ENCODE data around the gene PHLDB1.
"Not testable (repeated sequence)": the region's sequence is repeated elsewhere in the genome, so short reads cannot be mapped to it uniquely, and the experiment has no call there.

Gene PHLDB1

DNA sequence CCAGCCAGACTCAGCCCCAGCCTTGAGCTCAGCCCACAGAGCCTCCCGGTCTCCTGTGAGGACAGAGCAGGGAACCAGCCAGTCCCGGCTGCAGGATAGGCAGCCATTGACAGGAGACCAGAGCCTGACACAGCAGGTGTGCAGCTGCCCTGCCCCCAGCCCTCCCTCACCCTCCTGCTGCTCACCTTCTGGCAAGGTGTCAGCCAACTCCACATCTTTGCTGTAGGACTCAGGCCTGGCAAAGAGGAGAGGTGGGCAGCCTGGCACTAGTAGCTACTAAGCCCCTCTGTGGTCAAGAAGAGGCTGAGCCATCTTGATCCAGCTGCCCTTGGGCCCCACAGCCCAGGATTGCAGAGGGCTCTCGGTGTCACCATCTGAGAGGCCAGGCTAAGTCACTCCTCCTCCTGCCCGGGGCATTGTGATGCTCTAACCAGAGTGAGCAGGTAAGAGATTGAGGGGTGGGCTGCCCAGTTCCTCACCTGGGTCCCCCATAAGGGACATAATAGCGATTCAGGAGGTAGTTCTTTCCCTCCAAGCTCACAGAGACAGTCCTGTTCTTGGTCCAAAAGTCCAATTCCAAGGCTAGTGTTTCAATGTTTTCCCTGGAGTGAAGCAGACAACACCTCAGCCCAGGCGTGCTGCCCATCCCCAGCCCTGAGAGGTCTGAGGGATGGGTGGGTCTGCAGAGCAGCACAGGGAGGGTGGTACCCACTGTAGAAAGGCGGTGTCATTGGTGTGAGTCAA lies 53.4 kb downstream of the PHLDB1 start:
- DNase-seq: no peak

GRCh38 chr11:118661425-118662301 lies 54.2 kb downstream of the PHLDB1 start:
- DNase-seq: no peak

DNA sequence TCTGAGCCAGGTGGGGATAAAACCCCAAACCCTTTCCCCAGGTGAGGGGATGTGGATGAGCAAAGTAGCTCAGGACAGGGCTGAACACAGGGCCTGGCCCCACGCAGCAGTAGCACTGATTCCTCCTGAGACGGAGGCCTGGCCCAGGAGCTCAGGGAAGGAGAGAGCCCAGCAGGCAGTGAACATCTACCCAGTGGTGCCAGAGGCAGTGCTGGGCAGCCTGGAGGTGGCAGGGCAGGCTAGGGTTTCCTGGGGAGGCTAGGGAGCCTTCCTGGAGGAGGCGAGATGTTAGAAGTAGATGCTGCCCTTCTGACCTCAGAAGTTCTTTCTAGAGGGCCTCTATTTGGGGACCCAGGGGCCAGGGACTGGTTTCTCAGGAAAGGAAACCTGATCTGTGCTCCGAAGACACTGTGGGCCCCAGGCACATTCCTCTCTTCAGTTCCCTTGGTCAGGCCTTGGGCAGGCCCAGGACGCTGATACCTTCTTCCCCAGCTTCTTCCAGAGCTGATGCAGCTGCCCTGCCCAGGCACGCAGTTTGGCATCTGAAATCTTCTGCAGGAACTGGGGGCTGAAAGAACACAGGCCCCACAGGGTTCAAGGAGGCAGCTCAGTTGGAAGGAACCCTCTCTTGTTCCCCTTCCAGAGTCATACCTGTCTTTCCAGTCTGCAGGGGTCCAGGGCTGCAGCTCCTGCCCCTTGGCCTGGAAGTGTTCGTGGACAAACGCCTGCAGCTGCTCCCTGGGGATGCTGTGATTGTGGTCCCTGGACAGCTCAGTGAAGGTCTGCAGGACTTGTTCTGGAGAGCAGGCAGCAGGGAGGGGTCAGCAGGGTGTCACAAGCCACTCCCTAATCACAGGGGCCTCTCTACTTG lies 55.2 kb downstream of the PHLDB1 start:
- DNase-seq: no peak

- DNase-seq: no peak
These were observed 56.0 kb downstream of the PHLDB1 start for GRCh38 chr11:118663381-118663780.

GRCh38 chr11:118663902-118664301 lies 56.5 kb downstream of the PHLDB1 start:
- no peak for DNase-seq

- no peak for DNase-seq
These were observed 59.0 kb downstream of the PHLDB1 start for GRCh38 chr11:118666371-118666770.

DNA sequence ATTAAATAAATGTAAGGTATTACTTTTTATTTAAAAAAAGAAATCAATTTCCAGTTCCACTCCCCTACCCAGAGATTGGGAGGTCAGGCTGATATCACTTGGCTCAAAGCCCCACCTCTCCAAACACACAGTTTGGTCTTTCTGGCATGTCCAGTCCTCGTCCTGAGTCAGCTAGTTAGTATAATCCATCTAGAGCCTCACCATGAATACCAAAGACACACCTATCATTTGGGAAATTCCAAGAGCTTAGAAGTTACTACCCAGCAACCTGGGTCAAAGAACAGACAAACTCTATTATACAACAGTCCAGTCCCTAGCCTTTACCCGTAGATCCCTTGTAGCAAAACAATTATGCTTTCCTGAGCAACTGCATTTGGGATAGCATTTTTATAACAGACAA lies 62.6 kb downstream of the PHLDB1 start:
- no peak for DNase-seq

- no peak for DNase-seq
These were observed 63.8 kb downstream of the PHLDB1 start for GRCh38 chr11:118671254-118671653.

DNA sequence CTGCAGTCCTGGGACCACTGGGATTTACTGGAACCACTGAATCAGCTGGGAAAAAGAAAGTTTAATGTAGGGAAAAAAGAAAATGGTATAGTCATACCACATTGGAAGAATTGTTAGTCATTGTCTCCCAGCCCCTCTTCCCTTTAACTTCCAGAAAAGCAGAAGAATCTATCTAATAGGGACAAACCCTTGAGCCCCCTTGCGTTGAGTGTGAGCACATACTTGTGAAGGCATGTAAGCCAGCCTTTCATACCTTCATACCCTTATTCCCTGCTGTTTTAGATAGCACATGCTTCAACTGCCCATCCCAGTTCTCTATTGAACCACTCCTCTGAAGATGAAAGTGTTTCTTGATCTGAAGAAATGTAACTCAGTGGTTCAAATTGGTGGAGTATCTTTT lies 65.4 kb downstream of the PHLDB1 start:
- no peak for DNase-seq

- DNase-seq: no peak
These were observed 66.1 kb downstream of the PHLDB1 start for GRCh38 chr11:118673361-118674081.

DNA sequence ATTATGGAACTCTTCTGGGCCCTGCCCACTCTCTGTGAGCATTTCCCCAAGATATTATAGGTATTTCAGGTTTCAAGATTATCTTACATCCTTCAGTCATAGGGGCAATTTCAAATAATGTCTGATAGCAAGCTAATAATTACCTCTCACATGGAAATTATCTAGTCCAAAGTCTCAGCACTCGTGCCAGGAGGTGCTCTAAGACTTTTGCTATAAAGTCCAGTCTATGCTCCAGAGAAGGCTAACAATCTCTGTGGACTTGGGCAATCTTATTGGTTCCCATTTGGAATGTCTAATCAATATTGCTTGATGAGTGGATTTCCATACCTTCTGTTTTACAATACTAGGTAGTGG lies 66.6 kb downstream of the PHLDB1 start:
- DNase-seq: no peak

- DNase-seq: no peak
These were observed 70.6 kb downstream of the PHLDB1 start for GRCh38 chr11:118677977-118678376.

DNA sequence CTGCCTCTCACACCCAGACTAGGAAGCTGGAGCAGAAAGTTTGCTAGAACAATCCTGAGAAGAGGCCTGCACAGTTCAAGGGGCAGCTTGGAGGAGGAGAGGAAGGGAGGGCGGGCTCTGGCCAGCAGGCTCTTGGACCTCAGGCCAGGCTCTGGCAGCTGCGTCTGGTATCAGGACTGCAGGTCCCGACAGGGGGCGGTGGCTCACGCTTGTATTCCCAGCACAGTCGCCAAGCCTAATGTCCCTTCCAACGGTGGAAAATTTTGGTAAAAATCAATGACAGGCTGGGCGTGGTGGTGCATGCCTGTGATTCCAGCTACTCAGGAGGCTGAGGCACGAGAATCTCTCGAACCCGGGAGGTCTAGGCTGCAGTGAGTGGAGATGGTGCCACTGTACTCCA lies 71.5 kb downstream of the PHLDB1 start:
- DNase-seq: not testable (repeated sequence)

GRCh38 chr11:118679483-118679882 lies 72.1 kb downstream of the PHLDB1 start, which contains the start of gene TREH:
Gene TREH (minus strand): TSS chr11:118679650. CDS start chr11:118679627, 23 bp downstream.
- no peak for DNase-seq

GRCh38 chr11:118682372-118682771 lies 75.0 kb downstream of the PHLDB1 start:
- DNase-seq: no peak

GRCh38 chr11:118682939-118683338 lies 75.5 kb downstream of the PHLDB1 start:
- not testable (repeated sequence) for DNase-seq

- no peak for DNase-seq
These were observed 76.8 kb downstream of the PHLDB1 start for GRCh38 chr11:118684187-118684586.

DNA sequence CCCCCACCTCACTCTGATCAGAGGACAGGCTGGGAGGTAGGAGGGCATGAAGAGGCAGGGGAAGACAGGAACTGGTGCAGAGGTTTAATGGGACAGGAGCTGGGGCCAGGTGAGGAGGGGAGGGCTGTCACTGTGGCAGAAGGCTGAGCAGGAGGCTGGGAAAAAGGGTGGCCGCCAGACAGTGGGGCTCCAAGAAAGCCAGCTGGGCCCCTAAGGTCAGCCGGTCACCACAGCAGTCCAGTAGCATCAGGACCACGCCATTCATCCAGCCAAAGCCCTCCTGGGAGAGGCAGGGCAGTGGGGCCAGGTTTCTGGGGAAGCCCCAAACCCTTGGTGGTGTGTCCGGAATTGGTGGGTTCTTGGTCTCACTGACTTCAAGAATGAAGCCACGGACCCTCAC lies 80.5 kb downstream of the PHLDB1 start:
- DNase-seq: no peak

GRCh38 chr11:118688339-118688738 lies 80.9 kb downstream of the PHLDB1 start:
- not testable (repeated sequence) for DNase-seq

DNA sequence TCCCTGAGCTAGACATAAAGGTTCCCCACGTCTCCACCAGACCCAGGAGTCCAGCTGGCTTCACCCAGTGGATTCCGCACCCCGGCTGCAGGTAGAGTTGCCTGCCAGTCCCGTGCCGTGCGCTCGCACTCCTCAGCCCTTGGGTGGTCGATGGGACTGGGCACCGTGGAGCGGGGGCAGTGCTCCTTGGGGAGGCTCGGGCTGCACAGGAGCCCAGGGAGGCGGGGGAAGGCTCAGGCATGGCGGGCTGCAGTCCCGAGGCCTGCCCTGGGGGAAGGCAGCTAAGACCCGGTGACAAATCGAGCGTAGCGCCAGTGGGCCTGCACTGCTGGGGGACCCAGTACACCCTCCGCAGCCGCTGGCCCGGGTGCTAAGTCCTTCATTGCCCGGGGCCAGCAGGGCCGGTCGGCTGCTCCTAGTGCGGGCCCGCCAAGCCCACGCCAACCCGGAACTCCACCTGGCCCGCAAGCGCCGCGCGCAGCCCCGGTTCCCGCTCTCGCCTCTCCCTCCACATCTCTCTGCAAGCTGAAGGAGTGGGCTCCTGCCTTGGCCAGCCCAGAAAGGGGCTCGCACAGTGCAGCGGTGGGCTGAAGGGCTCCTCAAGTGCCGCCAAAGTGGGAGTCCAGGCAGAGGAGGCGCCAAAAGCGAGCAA lies 81.6 kb downstream of the PHLDB1 start:
- no peak for DNase-seq

GRCh38 chr11:118689503-118689851 lies 82.1 kb downstream of the PHLDB1 start:
- DNase-seq: no peak
